GM23248 (cell line): ENCODE results near the gene ADAM19.
"Not testable (repeated sequence)": the region's sequence is repeated elsewhere in the genome, so short reads cannot be mapped to it uniquely, and the experiment has no call there.

Experiments used
- EZH2 ChIP-seq: fragments of 200-600 bp; sonication (generic); IDR thresholded peaks from 2 replicates; pipeline ENCODE4 v1.6.1; 2018; ENCODE audit warnings: antibody characterized with exemption, mild to moderate bottlenecking; ENCODE audit not compliant: insufficient read depth, poor library complexity, severe bottlenecking
- EZH2phosphoT487 ChIP-seq: fragments of 200-600 bp; sonication (generic); IDR thresholded peaks from 2 replicates; pipeline ENCODE4 v1.6.1; 2018; ENCODE audit warnings: antibody characterized with exemption, moderate library complexity, mild to moderate bottlenecking, low read depth; ENCODE audit not compliant: insufficient read depth

- TF ChIP-seq EZH2phosphoT487, EZH2: not testable (repeated sequence)
Observed at GRCh38 chr5:157429920-157430319, 145.7 kb downstream of the ADAM19 start.
